GM04504 (cell line): Measurements from ENCODE around the gene L2HGDH.
"Not testable (repeated sequence)": the region's sequence is repeated elsewhere in the genome, so short reads cannot be mapped to it uniquely, and the experiment has no call there.

Experiments used
- DNase-seq: peaks from one replicate; pipeline ENCODE4 v3.0.0-alpha.2; 2012; ENCODE audit warnings: low read depth

L2HGDH gene

DNA sequence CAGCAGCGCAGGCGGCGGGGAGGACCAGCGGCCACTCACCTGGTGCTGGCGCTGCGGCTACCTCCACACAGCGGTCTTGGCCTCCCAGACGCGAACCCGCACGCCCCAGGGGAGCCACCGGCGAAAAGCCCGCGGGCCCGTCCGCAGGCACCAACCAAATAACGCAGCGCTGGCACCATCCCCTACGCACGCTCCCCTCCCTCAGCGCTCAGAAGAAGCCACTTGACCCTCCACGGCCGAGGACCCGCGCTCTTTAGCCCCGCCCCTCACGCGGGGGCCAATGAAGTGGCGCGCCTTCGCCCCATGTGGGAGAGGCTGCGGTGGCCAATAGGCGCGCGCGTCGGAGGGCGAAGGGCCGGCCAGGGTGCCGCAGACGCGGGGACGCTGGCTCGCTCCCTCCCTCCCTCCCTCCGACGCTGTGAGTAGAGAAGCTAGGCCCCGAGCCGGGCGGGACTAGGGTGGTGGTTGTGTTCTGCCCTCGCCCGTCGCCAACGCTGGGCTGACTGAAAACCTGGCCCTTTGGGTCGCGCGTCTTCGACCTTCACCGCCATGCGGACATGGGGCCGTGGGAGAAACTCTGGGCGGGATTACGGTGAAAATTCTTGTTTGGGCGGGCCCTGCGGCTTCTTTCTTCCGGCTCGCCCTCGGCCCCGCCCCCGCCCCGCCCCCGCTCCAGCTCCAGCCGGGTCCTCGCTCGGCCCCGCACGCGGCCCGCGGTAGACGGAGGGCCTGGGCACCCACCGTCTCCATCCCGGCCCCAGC lies at the start of gene L2HGDH, which contains the start of gene DMAC2L:
Gene L2HGDH (minus strand): TSS at position 258 of the 762 bp plus-strand sequence. CDS start 79 bp downstream, at position 179.
Gene DMAC2L (plus strand): TSS at position 353 of the 762 bp plus-strand sequence. CDS start 9,164 bp downstream, outside the sequence.
- peak; percentile 78 for DNase-seq

DNA sequence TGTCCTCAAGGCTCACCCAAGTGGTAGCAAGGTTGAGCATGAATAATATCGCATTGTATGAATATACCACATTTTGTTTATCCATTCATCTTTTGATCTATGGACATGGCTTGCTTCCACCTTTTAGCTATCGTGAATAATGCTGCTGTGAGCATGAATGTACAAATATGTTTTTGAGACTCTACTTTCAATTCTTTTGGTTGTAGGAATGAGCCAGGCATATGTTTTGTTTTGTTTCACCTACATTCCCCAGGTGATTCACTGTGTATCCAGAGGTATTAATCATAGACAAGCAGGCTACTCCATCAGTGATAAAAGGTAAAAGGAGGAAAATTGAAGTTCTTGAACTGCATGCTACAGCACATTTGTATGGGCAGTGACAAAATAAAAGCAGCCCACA lies 48.8 kb upstream of the L2HGDH start:
- no peak for DNase-seq

DNA sequence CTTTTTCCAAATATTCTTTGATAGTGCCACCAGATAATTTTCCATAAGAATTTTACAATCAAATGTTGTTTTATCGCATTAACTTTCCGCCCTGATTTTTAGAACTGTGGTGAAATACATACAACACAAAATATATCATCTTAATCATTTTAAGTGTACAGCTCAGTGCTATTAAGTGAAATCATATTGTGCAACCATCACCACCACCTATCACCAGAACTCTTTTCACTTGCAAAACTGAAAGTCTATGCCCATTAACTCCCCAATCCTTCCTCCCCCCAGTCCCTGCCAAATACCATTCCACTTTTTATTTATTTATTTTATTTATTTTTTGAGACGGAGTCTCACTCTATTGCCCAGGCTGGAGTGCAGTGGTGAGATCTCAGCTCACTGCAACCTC lies 48.1 kb upstream of the L2HGDH start:
- DNase-seq, result no peak

DNA sequence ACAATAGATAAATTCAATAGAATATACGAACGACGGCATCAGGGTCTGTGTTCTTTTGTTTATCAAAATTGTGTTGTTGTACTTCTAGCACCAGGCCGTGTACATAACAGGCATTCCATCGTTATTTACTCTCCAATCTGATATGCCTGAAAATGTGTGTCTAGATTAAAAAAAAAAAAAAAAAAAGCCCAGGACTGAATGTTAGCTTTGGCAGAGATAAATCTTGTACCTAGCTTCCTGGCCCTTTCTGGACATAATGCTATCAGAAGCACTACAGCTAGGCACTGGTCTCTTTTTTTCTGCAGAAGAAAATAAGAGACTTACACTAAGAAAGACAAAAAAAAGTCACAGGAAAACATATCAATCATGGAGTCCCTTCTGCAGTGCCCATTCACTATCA lies 47.6 kb upstream of the L2HGDH start:
- no peak for DNase-seq

DNA sequence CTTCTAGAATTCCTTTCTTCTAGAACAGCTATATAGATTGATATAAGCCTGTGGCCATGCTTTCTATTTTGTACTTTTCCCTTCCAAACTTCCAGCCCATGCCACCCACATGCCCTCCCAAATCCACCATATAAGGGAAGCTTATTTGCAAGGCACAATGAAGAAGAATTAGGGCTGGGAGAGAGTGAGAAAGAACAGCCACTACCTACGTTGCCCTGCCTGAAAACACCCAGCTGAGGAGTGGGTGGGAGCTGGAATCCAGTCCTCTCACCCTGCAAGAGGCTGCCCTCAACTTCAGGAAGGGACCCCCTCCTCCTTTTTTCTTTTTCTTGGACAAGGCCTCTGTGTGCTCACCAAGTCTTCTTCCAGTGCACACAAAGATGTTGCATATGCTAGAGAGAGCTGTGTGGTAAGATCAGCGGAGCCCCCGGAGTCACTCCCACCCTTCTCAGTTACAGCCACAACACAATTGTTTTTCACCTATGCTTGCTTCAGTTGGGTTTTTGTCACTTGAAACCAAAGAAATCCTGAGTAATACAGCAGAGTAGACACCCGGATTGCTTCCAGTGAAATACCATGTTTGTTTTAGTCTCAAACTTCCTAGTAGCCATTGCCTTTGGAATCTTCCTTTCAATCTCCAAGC lies 45.8 kb upstream of the L2HGDH start:
- DNase-seq, result no peak

DNA sequence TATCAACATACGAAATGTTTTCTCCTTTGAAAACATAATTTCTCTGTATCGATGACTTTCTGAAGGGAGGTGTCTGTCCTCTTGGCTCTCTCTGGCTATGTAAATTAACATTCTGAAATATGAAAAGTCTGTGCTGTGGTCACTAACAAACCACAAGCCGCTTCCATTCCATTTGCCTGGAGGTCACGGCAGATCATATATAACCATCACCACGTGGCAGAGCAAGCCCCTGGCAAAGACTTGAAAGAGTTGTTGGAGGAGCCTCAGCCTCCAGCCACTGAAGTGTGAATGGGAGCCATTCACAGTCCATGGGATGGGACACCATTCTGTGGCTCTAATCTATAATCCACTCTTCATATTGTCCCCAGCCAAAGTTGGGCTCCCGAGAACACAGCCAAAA lies 45.1 kb upstream of the L2HGDH start:
- DNase-seq, result no peak

DNA sequence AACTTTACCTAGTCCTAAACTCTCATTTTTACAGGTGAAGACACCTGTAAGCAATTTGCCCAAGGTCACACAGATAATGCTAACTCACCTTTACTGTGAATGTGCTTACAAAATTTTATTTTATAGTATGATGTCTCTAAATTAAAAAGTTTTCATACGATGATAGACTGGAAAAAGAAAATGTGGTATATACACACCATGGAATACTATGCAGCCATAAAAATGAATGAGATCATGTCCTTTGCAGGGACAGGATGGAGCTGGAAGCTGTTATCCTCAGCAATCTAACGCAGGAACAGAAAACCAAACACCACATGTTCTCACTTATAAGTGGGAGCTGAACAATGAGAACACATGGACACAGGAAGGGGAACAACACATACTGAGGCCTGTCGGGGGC lies 44.3 kb upstream of the L2HGDH start:
- DNase-seq, result not testable (repeated sequence)

DNA sequence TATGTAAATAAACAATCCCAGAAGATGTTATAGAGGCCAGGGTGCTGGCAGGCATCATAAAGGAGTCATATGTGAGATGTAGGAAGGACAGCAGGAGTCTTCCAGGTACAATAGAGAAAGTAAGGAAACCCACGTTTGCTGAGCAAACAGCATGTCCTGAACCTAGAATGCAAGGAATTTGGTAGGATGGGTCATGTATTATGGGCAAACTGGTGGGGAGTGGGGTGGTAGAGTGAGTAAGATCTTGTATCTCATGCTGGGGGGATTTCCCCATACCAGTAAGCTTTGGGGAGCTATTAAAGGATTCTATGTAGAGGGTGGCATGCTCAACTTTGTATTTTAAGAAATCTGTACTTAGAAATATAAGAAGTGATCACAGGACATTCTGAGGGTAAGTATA lies 43.7 kb upstream of the L2HGDH start:
- no peak for DNase-seq

DNA sequence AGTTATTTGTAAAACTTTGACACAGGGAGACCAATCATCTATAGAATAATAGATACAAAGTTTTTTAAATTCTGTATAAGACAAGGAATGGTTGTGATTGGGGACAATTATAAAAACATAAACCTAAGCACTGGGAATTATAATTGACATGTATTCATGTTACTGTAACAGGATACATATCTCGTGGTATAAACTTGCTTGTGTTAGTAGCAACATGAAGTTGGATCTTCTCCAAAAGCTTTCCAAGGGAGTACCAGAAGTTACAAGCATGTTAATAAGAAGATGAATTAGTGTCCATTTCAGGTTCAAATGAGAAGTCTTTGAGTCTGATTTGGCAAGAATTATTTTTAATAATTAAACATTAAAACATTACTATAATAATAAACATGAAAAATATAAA lies 42.5 kb upstream of the L2HGDH start:
- no peak for DNase-seq

DNA sequence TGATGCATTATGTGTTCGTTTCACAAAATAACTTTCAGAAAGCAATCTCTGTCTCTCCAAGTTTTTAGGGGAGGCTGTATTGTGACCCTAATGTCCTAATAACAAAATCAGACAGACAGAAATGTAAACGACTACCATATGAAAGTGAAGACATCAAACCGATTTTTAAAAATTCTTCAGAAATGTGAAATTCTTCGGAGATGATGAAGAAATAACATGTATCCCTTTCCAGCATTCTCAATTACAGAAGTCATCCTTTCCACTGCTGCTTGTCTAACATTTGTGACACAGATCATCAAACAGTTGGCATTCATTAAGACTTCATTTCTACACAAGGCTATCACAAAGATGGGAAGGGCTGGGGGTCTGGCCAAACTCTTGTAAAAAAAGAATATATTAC lies 41.1 kb upstream of the L2HGDH start:
- DNase-seq, result no peak

DNA sequence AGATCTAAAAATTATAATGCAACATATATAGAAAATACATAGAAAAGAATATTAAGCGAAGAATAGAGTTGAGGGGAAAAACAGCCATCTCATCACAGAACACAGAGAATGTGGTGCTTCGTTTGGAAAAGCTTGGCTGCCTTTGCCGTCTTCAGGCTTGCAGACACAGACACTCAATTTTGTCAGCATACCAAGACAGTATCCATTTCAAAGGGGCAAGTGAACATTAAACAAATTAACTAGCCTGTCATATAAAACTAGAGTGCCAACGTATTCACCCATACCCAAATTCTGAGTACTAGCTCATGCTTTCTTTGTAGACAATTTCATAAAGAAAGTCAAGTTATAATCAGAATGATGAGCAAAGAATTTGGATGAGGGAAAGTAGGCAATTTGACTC lies 40.6 kb upstream of the L2HGDH start:
- no peak for DNase-seq

DNA sequence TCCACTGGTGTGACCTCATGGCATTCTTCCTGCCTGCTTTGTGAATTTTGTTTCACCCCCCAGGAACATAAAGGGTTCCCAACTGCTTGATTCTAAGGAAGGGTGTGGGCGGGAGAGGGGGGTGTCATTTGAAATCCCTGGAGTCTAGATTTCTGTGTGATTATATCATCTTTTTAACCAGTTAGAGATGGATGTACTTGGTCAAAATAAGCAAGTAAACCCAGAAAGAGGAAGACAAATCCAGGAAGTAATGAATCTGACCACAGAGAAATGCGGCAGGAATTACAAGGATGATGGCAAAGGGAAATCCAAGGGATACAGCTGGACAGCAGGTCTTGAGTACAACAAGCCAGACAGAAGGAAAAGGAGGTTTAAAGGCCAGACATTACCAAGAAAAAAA lies 38.9 kb upstream of the L2HGDH start:
- peak; percentile 46 for DNase-seq

DNA sequence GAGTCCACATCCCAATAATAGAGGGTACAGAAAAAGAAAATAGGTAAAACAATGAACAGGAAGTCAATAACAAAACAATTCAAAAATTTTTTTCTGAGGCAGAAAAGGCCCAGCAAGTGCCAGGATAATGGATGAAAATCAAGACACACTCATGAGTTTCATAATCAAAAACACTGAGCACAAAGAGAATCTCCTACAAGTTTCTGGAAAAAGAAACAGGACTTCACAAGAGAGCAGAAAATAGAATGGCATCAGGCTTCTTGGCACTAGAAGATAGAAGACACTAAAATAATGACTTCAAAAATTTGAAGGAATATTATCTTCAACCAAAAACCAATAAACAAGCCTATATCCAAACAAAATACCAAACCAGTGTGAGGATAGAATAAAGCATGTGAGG lies 36.9 kb upstream of the L2HGDH start:
- no peak for DNase-seq

DNA sequence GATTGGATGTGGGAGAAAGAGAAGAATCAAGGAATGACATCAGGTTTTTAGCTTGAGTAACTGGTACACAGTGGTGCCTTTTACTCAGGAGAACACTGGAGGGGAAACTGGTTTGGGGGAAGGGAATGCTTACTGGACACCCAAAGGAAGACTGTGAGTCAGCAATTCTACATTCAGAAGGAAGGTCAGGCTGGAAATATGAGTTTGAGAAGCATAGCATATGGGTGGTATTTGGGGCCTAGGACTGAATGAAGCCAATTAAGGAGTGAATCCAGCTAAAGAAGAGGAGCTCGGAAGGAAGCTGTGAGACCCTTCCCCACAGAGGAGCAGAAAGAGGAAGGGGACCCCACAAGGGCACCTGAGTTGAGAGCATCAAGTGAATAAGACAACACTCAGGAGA lies 35.5 kb upstream of the L2HGDH start:
- DNase-seq, result no peak

DNA sequence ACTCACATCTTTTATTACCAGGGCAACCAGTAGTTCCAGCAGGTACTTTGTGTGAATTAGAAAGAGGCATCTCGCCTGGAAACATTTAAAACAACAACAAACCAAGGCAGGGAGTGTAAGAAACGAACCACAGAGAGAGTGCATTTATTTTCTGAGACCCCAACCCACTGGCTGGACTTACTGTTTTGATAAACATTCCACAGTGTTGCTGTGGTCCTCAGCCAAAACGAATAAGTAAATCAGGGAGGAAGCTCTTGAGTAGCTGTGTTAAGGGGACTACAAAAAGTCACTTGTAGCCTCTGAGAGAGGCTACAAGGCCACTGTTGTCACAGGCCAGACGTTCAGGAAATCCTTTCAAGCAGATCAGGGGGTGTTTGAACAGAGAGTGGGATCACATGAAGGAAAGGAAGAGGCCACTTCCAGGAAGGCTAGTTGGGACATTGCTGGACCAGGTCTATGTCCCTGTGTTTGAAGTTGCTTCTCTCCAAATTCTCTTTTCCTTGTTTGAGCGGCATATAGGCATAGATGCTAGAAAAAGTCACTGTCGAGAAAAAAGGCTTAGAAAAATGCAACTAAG lies 33.9 kb upstream of the L2HGDH start:
- no peak for DNase-seq

DNA sequence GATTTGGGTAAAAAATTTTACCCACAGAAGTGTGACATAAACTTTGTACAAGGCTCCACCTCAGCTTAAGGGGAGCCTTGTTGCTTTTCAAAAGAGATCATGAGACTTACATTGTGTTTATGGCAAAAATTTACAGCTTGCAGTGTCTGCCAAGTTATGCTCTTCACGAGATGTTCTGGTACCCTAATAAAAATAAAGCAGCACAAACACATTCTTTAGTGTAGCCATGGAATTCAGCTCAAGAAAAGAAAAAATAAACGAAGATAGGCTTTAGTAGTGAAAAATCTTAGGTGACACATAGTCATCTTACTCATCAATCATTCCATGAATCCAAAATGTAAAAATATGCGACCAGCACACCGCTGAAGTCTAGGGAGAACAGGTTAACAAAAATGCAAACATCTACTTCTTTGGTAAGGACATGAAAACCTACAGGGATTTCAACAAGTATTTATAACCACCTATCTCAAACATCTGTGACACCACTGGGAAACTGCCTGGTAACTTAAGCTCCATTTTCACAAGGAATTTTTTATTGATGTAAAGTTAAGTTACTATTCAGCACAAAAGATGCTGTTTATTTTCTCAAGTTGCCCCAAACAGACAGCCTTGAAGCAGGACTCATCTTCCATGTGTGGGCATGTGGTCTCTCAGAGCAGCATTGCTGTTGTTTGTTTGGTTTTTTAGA lies 33.0 kb upstream of the L2HGDH start:
- DNase-seq, result no peak

DNA sequence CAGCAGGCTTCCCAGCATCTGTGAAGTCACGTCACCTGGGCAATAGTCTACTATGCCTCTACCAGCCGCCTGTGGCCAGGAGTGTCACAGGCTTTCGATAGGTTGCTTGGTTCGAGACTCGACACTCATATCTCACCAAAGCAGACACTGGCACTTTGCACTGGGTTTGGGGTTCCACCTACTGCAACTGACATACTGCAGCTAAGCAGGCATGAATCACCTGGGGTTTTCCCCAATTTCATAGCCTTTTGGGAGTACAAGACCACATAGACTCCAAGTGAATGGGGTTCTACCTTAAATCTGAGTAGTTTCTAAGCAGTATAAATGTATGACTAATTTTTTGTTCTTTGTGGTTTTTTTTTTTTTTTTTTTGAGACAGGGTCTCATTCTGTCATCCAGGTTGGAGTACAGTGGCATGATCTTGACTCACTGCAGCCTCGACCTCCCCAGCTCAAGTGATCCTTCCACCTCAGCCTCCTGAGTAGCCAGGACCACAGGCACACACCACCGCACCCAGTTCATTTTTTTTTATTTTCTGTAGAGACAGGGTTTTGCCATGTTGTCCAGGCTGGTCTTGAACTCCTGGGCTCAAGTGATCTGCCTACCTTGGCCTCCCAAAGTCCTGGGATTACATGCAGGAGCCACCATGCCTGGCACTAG lies 32.2 kb upstream of the L2HGDH start:
- DNase-seq, result no peak

DNA sequence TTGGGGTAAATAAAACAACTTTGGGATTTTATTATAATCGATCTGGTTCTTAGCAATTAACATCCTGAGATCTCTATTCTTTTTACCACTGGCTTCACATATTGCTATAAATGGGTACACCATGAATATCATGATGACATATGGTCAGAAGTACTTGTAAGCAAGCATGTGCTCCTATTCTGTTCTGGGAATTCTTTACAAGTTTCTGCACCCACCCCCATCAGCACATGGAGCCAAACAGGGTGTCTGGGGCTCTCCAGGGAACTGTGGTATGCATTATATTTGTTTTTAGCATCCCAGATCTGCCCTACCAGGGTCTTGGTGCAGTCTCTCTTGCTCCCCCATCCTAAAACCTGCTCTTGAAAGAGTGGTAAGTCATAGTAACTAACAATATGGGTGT lies 31.4 kb upstream of the L2HGDH start:
- no peak for DNase-seq

DNA sequence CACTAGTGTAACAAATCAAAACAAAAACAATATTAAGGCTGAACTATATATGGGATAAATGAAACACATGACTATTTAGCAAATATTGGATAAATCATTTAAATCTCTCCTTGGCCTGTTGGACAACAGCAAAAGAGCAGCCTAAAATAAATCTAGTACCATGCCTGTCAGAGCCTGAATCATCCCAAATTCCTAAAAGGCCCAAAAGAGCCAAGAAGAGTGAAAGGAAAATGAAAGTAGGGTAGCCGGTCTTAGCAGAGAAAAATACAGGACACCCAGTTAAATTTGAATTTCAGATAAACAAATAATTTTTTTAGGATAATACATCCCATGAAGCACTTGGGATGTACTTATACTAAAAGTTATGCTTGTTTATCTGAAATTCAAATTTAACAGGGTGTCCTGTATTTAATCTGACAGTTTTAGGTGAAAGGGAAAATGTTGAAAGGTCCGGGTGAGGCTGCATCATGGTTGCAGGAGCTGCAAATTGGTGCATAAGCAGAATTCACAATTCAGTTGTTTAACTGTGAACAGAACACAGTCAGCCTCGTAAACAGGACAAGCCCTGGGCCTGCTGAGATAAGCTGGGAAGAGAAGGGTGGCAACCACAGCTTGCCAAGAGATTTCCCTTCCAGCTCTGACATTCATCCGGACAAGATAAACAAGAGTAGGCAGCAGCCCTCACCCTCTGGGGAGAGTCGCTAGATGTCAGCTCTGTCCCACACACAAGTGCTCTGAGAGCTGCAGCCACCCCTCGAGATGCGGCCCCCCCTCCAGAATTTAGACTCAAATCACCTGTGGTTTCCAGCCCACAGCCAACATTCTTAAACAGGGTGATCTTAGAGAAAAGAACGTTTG lies 30.4 kb upstream of the L2HGDH start:
- DNase-seq, result peak; percentile 80

DNA sequence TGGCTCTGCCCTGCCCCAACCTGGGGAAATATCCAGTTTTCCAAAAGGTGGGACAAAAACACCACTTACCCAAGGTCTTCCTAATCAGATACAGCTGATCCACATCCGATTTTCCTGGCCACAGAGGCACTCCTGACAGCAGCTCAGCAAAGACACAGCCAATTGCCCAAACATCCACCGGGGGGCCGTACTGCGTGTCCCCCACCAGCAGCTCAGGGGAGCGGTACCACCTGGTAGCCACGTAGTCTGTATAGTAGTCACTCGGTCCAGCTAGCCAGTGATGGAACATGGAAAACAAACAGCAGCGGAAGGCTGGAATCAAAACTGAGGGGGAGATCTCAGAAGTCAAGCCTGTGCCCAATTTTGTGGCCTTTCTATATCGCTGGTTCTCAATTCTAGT lies 28.9 kb upstream of the L2HGDH start:
- no peak for DNase-seq

DNA sequence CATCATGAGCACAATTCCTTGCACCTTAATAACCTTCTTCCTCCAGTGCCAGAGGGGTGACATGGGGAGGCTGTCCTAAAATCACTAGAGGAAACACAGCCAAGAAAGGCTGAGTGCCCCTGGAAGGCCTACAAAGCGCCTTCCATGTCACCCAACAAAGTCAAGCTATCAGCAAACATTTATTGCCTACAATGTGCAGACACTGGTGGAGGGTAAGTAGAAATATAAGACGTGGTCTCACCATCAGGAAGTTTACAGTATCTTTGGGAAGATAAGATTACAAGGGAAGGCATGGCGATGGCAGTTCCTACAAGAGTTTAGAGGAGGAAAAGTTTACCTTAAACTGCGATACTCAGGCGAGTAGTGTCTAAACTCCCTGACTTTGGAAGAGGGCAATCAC lies 28.0 kb upstream of the L2HGDH start:
- no peak for DNase-seq
